ENCODE results near the gene SPHKAP.

Gene SPHKAP

GRCh38 chr2:228040995-228041394 is 140.5 kb downstream of the SPHKAP start:
- no peak for TF ChIP-seq EZH2phosphoT487 (IDR thresholded peaks at IDR 0.05; ENCODE audit: borderline replicate concordance)
- TF ChIP-seq, protein P1, sequence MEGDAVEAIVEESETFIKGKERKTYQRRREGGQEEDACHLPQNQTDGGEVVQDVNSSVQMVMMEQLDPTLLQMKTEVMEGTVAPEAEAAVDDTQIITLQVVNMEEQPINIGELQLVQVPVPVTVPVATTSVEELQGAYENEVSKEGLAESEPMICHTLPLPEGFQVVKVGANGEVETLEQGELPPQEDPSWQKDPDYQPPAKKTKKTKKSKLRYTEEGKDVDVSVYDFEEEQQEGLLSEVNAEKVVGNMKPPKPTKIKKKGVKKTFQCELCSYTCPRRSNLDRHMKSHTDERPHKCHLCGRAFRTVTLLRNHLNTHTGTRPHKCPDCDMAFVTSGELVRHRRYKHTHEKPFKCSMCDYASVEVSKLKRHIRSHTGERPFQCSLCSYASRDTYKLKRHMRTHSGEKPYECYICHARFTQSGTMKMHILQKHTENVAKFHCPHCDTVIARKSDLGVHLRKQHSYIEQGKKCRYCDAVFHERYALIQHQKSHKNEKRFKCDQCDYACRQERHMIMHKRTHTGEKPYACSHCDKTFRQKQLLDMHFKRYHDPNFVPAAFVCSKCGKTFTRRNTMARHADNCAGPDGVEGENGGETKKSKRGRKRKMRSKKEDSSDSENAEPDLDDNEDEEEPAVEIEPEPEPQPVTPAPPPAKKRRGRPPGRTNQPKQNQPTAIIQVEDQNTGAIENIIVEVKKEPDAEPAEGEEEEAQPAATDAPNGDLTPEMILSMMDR (conservative IDR thresholded peaks at IDR 0.05; ENCODE audit: low read length) = no peak
- Histone ChIP-seq H3K9me3 (ENCODE audit: insufficient read depth, low read depth, low read length) (no peaks in the 10 kb centered on the region), H3K27me3 (ENCODE audit: insufficient read depth, low read length, poor library complexity, severe bottlenecking) (no peaks in the 10 kb centered on the region), H3K4me2 (ENCODE audit: low read depth, low read length, poor library complexity, severe bottlenecking) (no peak overlapping the region), H3K79me2 (ENCODE audit: insufficient read depth, low read length) (no peaks in the 10 kb centered on the region), H3K36me3 (ENCODE audit: insufficient read depth, low read length) (no peaks in the 10 kb centered on the region), H3K9ac (ENCODE audit: low read depth, low read length, poor library complexity, severe bottlenecking) (no peak overlapping the region), H2AFZ (ENCODE audit: low read length) (no peak overlapping the region), H4K20me1 (ENCODE audit: insufficient read depth, low read length, poor library complexity, severe bottlenecking) (no peaks in the 10 kb centered on the region), H3K4me3 (ENCODE audit: low read length, poor library complexity, severe bottlenecking) (no peak overlapping the region), H3K4me1 (ENCODE audit: insufficient read depth, low read length, poor library complexity, severe bottlenecking) (no peaks in the 10 kb centered on the region), H3F3A (ENCODE audit: low read depth) (no peaks in the 10 kb centered on the region), H3K9me2 (replicated peaks; ENCODE audit: low read depth, low read length) (no peaks in the 10 kb centered on the region)

DNA sequence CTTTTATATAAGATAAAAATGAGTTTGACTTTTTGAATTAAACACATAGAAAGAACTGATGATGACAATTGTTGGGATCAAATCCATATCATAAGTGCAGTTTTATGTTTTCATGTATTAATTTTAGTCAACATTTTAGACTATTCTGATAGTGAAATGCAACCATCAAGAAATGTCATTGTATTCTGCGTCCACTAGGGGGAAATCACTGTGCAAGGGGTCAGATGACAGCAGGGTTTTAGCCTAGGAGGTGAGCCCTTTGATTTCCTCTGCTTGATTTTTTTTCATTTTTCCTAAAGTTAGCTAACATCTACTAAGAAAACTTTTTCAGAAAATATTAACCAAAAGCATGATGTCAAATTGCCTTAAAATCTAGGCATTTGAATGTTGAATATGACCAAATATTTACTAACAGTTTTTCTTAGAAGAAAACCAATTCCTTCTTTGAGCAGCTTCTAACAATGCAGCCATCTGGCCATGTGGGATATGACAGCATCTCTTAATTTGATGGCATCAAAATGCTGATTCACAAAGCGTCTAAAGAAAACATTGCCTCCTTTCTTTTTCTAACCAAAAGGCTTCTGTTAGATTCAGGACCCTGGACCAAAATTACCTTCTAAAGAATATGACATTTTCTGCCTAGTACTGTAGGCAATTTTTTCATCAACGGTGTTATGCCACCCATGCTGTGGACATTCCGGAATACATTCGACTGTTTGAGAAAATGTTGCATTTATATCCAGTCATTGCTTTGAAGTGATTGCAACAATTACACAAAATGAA is 141.5 kb downstream of the SPHKAP start:
- Histone ChIP-seq H3F3A (ENCODE audit: low read depth) (no peaks in the 10 kb centered on the region), H3K79me2 (ENCODE audit: insufficient read depth, low read length) (no peaks in the 10 kb centered on the region), H3K9me3 (ENCODE audit: insufficient read depth, low read depth, low read length) (no peaks in the 10 kb centered on the region), H3K4me2 (ENCODE audit: low read depth, low read length, poor library complexity, severe bottlenecking) (no peak overlapping the region), H3K36me3 (ENCODE audit: insufficient read depth, low read length) (no peaks in the 10 kb centered on the region), H3K9me2 (replicated peaks; ENCODE audit: low read depth, low read length) (no peaks in the 10 kb centered on the region), H4K20me1 (ENCODE audit: insufficient read depth, low read length, poor library complexity, severe bottlenecking) (no peaks in the 10 kb centered on the region), H3K4me1 (ENCODE audit: insufficient read depth, low read length, poor library complexity, severe bottlenecking) (no peaks in the 10 kb centered on the region), H3K27me3 (ENCODE audit: insufficient read depth, low read length, poor library complexity, severe bottlenecking) (no peaks in the 10 kb centered on the region), H3K9ac (ENCODE audit: low read depth, low read length, poor library complexity, severe bottlenecking) (no peak overlapping the region), H3K4me3 (ENCODE audit: low read length, poor library complexity, severe bottlenecking) (no peak overlapping the region), H2AFZ (ENCODE audit: low read length) (no peak overlapping the region)
- TF ChIP-seq, protein P1 (conservative IDR thresholded peaks at IDR 0.05; ENCODE audit: low read length) = peak; percentile 79
- no peak for TF ChIP-seq EZH2phosphoT487 (IDR thresholded peaks at IDR 0.05; ENCODE audit: borderline replicate concordance)

GRCh38 chr2:228038967-228039366 is 142.5 kb downstream of the SPHKAP start:
- no peak overlapping the region for H2AFZ ChIP-seq (ENCODE audit: low read length)
- H3F3A ChIP-seq (ENCODE audit: low read depth) = no peaks in the 10 kb centered on the region
- no peaks in the 10 kb centered on the region for H3K4me1 ChIP-seq (ENCODE audit: insufficient read depth, low read length, poor library complexity, severe bottlenecking)
- H4K20me1 ChIP-seq (ENCODE audit: insufficient read depth, low read length, poor library complexity, severe bottlenecking) = no peaks in the 10 kb centered on the region
- H3K79me2 ChIP-seq (ENCODE audit: insufficient read depth, low read length) = no peaks in the 10 kb centered on the region
- H3K4me3 ChIP-seq (ENCODE audit: low read length, poor library complexity, severe bottlenecking) = no peak overlapping the region
- no peak overlapping the region for H3K4me2 ChIP-seq (ENCODE audit: low read depth, low read length, poor library complexity, severe bottlenecking)
- TF ChIP-seq, protein P1 (conservative IDR thresholded peaks at IDR 0.05; ENCODE audit: low read length) = no peak
- TF ChIP-seq EZH2phosphoT487 (IDR thresholded peaks at IDR 0.05; ENCODE audit: borderline replicate concordance) = no peak
- H3K9me3 ChIP-seq (ENCODE audit: insufficient read depth, low read depth, low read length) = no peaks in the 10 kb centered on the region
- no peaks in the 10 kb centered on the region for H3K36me3 ChIP-seq (ENCODE audit: insufficient read depth, low read length)
- H3K9ac ChIP-seq (ENCODE audit: low read depth, low read length, poor library complexity, severe bottlenecking) = no peak overlapping the region
- no peaks in the 10 kb centered on the region for H3K9me2 ChIP-seq (replicated peaks; ENCODE audit: low read depth, low read length)
- H3K27me3 ChIP-seq (ENCODE audit: insufficient read depth, low read length, poor library complexity, severe bottlenecking) = no peaks in the 10 kb centered on the region

Data from Loucy (cell line).